ENCODE measurements around the gene BCL2.

The BCL2 gene

GRCh38 chr18:63309422-63309821 is 10.1 kb downstream of the BCL2 start:
- no peak for DNase-seq (ENCODE audit: low read depth, low spot score)

GRCh38 chr18:63307551-63308200 is 11.9 kb downstream of the BCL2 start:
- DNase-seq (ENCODE audit: low read depth, low spot score) = peak; percentile 34

GRCh38 chr18:63306819-63307550 is 12.6 kb downstream of the BCL2 start:
- no peak for DNase-seq (ENCODE audit: low read depth, low spot score)

- no peak for DNase-seq (ENCODE audit: low read depth, low spot score)
Measured at GRCh38 chr18:63306249-63306648, 13.3 kb downstream of the BCL2 start.

- no peak for DNase-seq (ENCODE audit: low read depth, low spot score)
Measured at GRCh38 chr18:63303547-63303946, 16.0 kb downstream of the BCL2 start.

GRCh38 chr18:63302636-63303405 is 16.7 kb downstream of the BCL2 start:
- DNase-seq (ENCODE audit: low read depth, low spot score) = no peak

- DNase-seq (ENCODE audit: low read depth, low spot score) = no peak
Measured at GRCh38 chr18:63302220-63302619, 17.3 kb downstream of the BCL2 start.

GRCh38 chr18:63301434-63301833 is 18.1 kb downstream of the BCL2 start:
- DNase-seq (ENCODE audit: low read depth, low spot score) = no peak

- DNase-seq (ENCODE audit: low read depth, low spot score) = peak; percentile 64
Measured at GRCh38 chr18:63299837-63300745, 19.5 kb downstream of the BCL2 start.

- no peak for DNase-seq (ENCODE audit: low read depth, low spot score)
Measured at GRCh38 chr18:63298400-63299365, 20.9 kb downstream of the BCL2 start.

GRCh38 chr18:63297687-63298399 is 21.7 kb downstream of the BCL2 start:
- DNase-seq (ENCODE audit: low read depth, low spot score) = peak; percentile 62

- DNase-seq (ENCODE audit: low read depth, low spot score) = peak; percentile 83
Measured at GRCh38 chr18:63293935-63294334, 25.6 kb downstream of the BCL2 start.

GRCh38 chr18:63292831-63293683 is 26.5 kb downstream of the BCL2 start:
- DNase-seq (ENCODE audit: low read depth, low spot score) = no peak

GRCh38 chr18:63291278-63291677 is 28.3 kb downstream of the BCL2 start:
- no peak for DNase-seq (ENCODE audit: low read depth, low spot score)

GRCh38 chr18:63290821-63291200 is 28.8 kb downstream of the BCL2 start:
- DNase-seq (ENCODE audit: low read depth, low spot score) = no peak

- DNase-seq (ENCODE audit: low read depth, low spot score) = no peak
Measured at GRCh38 chr18:63290166-63290820, 29.3 kb downstream of the BCL2 start.

GRCh38 chr18:63288311-63288710 is 31.3 kb downstream of the BCL2 start:
- no peak for DNase-seq (ENCODE audit: low read depth, low spot score)

GRCh38 chr18:63287691-63288220 is 31.8 kb downstream of the BCL2 start:
- no peak for DNase-seq (ENCODE audit: low read depth, low spot score)
